NB4 (cell line): ENCODE measurements around the gene TCF7L2.

ENCODE experiments used
- DNase-seq: peaks from one replicate; pipeline ENCODE4 v3.0.0; 2010; ENCODE audit warnings: low read depth
- H3K4me3 ChIP-seq: one replicate; pipeline ENCODE4 v1.5.1; 2011; ENCODE audit warnings: mild to moderate bottlenecking, low read depth, low read length, moderate library complexity
- MYC ChIP-seq: IDR thresholded peaks from 2 replicates; pipeline ENCODE4 v1.6.1; 2011; ENCODE audit warnings: low read depth, low read length
- POLR2A ChIP-seq: IDR thresholded peaks from 2 replicates; pipeline ENCODE4 v1.6.1; 2011; ENCODE audit warnings: mild to moderate bottlenecking; ENCODE audit not compliant: insufficient read length; ENCODE audit errors: extremely low read depth
- TF ChIP-seq, protein P1 (sequence below): IDR thresholded peaks from 2 replicates; pipeline ENCODE4 v1.6.1; 2011; ENCODE audit warnings: low read depth, low read length
- TF ChIP-seq, protein P2 (sequence below): IDR thresholded peaks from one replicate; pipeline ENCODE4 v1.5.1; 2012; ENCODE audit warnings: low read depth, low read length

The TCF7L2 gene

DNA sequence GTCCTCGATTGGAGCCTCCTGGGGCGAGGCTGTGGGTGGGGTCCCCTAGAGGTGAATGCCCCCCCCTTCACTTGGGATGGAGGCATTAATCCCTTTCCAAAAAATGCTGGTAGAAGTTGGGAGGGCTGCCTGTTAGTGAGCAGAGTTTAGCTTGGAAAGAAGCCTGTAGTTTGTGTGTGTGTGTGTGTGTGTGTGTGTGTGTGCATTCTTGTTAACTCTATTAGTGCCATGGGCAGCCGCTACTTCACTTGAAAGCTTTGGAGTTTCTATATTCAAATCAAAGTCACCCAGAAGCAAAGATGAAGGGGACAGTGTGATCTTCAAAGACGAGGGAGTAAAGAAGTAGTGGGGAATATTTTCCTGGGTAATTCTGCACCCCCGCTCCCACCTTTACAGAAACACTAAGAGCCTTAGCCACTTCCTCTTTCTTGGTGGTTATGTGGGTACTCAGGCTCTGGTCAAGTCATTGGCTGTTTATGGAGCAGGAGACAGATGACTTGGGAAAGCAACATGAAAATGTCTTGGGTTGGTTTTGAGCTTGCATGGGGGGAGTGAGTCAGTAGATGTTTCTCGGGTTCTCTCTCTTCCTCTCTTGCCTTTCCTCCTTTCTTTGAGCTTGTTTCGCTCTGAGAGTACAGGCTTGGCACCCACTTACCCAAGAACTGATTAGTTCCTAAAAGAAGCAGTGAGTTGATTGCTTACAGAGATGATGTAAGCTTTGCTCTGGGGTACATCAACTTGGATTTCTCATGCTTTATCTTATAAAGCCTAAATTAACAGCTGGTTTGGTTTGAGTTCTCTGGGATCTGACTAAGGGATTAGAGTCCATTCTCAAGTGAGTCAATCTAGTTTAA is 35.9 kb downstream of the TCF7L2 start:
- no peak overlapping the region for H3K4me3 ChIP-seq
- DNase-seq = peak; percentile 89
- TF ChIP-seq MYC = 0 out of 2 replicates have a peak, but pooled peaks have one; percentile 40
- TF ChIP-seq POLR2A = no peak

DNA sequence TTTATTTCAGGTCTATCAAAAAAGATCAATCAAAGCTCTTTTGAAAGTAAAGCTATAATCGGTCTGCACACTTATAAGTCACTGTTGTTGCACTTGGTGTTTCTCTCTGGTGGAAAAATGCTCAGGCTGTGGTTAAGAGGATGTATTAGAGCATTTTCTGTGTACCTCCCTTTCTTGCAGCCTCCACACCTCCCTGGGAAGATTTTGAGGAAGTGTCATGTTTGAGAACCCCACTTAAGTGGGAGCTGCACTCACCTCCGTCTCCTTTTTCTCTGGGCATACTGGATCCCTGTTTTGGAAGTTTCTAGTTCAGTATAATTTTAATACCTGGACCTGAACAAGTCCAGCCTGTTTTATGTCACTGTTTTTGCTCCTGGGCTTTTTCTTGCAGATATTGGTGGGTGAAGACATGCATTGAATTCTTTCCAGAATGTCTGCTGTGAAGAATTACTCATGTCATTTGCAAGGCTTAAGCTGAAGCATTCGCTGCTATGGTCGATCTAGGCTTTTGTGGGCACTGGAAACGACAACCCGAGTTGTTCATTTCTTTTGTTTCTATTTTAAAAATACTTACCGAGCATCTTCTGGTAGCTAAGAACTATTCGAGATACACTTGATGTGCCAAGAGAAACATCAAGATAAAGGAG is 36.6 kb downstream of the TCF7L2 start:
- no peak overlapping the region for H3K4me3 ChIP-seq
- DNase-seq = peak; percentile 14
- TF ChIP-seq, protein P1, sequence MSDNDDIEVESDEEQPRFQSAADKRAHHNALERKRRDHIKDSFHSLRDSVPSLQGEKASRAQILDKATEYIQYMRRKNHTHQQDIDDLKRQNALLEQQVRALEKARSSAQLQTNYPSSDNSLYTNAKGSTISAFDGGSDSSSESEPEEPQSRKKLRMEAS = no peak
- TF ChIP-seq MYC (no peak), POLR2A (no peak)
- TF ChIP-seq, protein P2, sequence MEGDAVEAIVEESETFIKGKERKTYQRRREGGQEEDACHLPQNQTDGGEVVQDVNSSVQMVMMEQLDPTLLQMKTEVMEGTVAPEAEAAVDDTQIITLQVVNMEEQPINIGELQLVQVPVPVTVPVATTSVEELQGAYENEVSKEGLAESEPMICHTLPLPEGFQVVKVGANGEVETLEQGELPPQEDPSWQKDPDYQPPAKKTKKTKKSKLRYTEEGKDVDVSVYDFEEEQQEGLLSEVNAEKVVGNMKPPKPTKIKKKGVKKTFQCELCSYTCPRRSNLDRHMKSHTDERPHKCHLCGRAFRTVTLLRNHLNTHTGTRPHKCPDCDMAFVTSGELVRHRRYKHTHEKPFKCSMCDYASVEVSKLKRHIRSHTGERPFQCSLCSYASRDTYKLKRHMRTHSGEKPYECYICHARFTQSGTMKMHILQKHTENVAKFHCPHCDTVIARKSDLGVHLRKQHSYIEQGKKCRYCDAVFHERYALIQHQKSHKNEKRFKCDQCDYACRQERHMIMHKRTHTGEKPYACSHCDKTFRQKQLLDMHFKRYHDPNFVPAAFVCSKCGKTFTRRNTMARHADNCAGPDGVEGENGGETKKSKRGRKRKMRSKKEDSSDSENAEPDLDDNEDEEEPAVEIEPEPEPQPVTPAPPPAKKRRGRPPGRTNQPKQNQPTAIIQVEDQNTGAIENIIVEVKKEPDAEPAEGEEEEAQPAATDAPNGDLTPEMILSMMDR = no peak

DNA sequence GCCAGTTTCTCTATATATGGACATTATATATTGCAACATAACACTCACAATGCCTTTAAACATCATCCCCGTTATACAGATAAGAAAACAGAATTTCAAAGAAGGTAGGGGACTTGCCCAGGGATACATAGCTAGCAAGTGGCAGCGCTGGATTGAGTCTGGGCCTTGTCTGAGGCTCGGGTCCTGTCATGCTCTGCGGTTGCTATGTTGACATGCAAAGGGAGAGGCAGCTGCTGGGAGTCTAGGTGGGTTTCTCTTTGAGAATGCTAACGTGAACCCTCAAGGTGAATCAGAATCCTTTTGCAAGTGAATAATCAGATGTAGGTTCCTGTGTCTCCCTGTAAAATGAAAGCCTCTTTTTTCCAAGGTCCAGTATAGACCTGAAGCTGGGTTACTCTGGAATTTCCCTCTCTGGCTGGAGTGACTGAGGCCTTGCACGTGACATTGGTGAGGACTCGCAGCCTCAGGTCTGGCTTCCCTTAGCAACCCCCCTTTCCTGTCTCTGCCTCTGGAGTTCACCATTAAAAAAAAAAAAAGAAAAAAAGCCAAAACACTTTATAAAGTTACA is 38.9 kb downstream of the TCF7L2 start:
- DNase-seq = no peak
- TF ChIP-seq, protein P2 = no peak
- no peak for TF ChIP-seq MYC
- no peak overlapping the region for H3K4me3 ChIP-seq

DNA sequence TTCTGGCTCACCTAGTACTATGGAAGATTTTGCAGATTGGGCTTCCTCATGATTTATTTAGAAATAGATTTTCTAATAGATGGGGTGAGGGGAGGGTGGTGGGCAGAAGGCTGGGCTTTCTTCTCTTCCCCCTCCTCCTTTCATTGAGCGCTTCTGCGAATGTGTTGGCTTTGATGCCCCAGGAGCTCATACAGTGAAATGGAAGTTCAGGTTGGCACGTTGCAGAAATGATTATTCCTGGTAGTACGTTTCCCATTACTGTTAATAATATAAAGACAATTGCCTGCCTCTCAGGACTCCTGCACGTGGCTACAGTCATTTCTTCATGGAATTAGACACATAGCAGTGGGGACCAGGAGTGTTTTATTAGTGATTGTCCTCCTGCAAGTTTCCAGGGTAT is 39.8 kb downstream of the TCF7L2 start:
- TF ChIP-seq MYC = no peak
- no peak for TF ChIP-seq POLR2A
- TF ChIP-seq, protein P1 = no peak
- TF ChIP-seq, protein P2 = no peak
- DNase-seq = no peak
- H3K4me3 ChIP-seq = no peak overlapping the region

DNA sequence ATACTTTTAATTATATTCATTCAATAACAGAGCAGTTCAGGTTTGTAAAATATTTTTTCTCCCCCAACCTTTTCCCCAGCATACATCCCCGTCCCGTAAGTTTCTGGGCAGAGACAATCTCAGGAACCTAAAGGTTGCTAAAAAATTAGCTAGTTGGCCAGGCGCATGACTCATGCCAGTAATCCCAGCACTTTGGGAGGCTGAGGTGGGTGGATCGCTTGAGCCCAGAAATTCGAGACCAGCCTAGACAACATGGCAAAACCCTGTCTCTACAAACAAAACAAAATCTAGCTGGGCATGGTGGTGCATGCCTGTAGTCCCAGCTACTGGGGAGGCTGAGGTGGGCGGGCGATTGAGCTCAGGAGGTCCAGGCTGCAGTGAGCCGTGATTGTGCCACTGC is 40.2 kb downstream of the TCF7L2 start:
- no peak overlapping the region for H3K4me3 ChIP-seq
- TF ChIP-seq MYC = no peak
- TF ChIP-seq, protein P1 = no peak
- TF ChIP-seq, protein P2 = no peak
- no peak for TF ChIP-seq POLR2A
- no peak for DNase-seq

DNA sequence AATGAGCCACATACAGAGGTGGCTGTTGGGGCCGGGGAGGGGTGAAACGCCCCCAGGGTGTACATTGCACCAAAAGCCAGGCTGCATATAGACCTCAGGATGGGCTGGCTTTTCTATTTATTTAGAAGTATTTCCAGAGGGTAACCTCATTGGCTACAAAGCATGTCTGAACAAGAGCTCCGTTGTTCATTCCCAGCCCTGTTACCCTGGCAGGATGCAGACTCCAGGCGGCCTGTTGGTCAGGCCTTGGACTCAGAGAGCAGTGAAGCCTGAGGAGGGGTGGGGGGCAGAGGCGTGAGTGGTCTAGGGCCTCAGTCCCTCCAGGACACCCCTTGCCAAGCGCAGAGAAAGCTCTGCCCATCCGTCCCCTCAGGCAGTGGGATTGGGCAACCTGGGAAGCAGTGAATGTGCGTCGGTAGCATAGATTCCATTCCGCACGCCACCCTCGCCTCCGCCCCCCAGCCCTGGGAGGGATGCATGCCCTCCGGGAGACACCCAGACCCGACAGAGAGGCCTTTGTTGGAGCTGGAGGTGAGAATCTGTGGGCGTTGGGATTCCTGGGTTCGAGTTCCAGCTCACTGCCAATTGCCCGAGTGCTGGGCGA is 41.9 kb downstream of the TCF7L2 start:
- TF ChIP-seq, protein P1 = no peak
- TF ChIP-seq, protein P2 = no peak
- TF ChIP-seq MYC (no peak), POLR2A (no peak)
- no peak for DNase-seq

More for the DNA sequence above, 41.9 kb downstream of the TCF7L2 start:
- no peak overlapping the region for H3K4me3 ChIP-seq
